PC-3 (cell line): Measurements from ENCODE around the gene EHBP1. TPM values are rescaled to one million over a fixed set of nuclear protein-coding genes. Genes with fewer than 3 reads are reported as not detected.

Source experiments
- ATAC-seq: fragments of 200-7000 bp; cut with Tn5 transposase; 2 replicates; pipeline ENCODE4 v1.9.1; 2020; ENCODE audit warnings: mild to moderate bottlenecking, moderate library complexity
- BruUV-seq: library from RNA; stranded (reverse); fragments of 400-500 nt; replicated peaks from 2 replicates; lab custom pipeline; 2021; lab: Mats Ljungman, UMichigan
- CTCF ChIA-PET: fragments of 300-600 bp; sonication (Branson Sonifier 250); formaldehyde crosslinking; loops from one replicate; lab custom pipeline; 2022; ENCODE audit warnings: antibody characterized with exemption; lab: Charles Lee
- POLR2A ChIA-PET: fragments of 300-600 bp; sonication (Branson Sonifier 250); formaldehyde crosslinking; loops from one replicate; lab custom pipeline; 2022; ENCODE audit warnings: antibody characterized with exemption; ENCODE audit not compliant: unreplicated experiment; lab: Charles Lee
- DNase-seq: peaks from one replicate; pipeline ENCODE4 v3.0.0-alpha.2; 2015
- H2AFZ ChIP-seq: fragments of 300-600 bp; sonication (generic); 2 replicates; pipeline ENCODE4 v1.6.0; 2016; ENCODE audit warnings: antibody characterized with exemption, low read length
- H3F3A ChIP-seq: fragments of 300-600 bp; sonication (generic); one replicate; pipeline ENCODE4 v1.6.0; 2017; ENCODE audit warnings: antibody characterized with exemption, low read length, control low read depth, mild to moderate bottlenecking; ENCODE audit not compliant: unreplicated experiment
- H3K27ac ChIP-seq: fragments of 300-600 bp; sonication (generic); 2 replicates; pipeline ENCODE4 v1.5.1; 2016; ENCODE audit warnings: mild to moderate bottlenecking, low read length
- H3K27me3 ChIP-seq: fragments of 300-600 bp; sonication (generic); 2 replicates; pipeline ENCODE4 v1.6.1; 2016; ENCODE audit warnings: low read length, mixed read lengths
- H3K36me3 ChIP-seq: fragments of 300-600 bp; sonication (generic); 2 replicates; pipeline ENCODE4 v1.6.1; 2016; ENCODE audit warnings: low read depth, mixed run types, low read length, mixed read lengths
- H3K4me1 ChIP-seq: fragments of 300-600 bp; sonication (generic); 2 replicates; pipeline ENCODE4 v1.5.1; 2016; ENCODE audit warnings: low read length; ENCODE audit not compliant: insufficient read depth
- H3K4me2 ChIP-seq: fragments of 300-600 bp; sonication (generic); 2 replicates; pipeline ENCODE4 v1.6.0; 2016; ENCODE audit warnings: low read length
- H3K4me3 ChIP-seq: fragments of 300-600 bp; sonication (generic); 2 replicates; pipeline ENCODE4 v1.5.1; 2016; ENCODE audit warnings: mild to moderate bottlenecking, low read length, mixed read lengths
- H3K79me2 ChIP-seq: fragments of 300-600 bp; sonication (generic); 2 replicates; pipeline ENCODE4 v1.6.1; 2017; ENCODE audit warnings: low read length, mixed read lengths
- H3K9ac ChIP-seq: fragments of 300-600 bp; sonication (generic); 2 replicates; pipeline ENCODE4 v1.6.0; 2016; ENCODE audit warnings: mild to moderate bottlenecking, low read length
- H3K9me2 ChIP-seq: fragments of 300-600 bp; sonication (generic); replicated peaks from 2 replicates; pipeline ENCODE4 v1.6.1; 2016; ENCODE audit warnings: mixed run types, low read length, mixed read lengths
- H3K9me3 ChIP-seq: fragments of 300-600 bp; sonication (generic); 2 replicates; pipeline ENCODE4 v1.6.1; 2016; ENCODE audit warnings: low read length, mixed read lengths
- H4K20me1 ChIP-seq: fragments of 300-600 bp; sonication (generic); 2 replicates; pipeline ENCODE4 v1.6.1; 2016; ENCODE audit warnings: low read length, mixed read lengths
- CTCF ChIP-seq: fragments of 300-600 bp; sonication (generic); conservative IDR thresholded peaks from 2 replicates; pipeline ENCODE4 v1.5.1; 2017; ENCODE audit warnings: antibody characterized with exemption, low read depth, mild to moderate bottlenecking, low read length
- EZH2 ChIP-seq: fragments of 300-600 bp; sonication (generic); IDR thresholded peaks from one replicate; pipeline ENCODE4 v1.6.1; 2017; ENCODE audit warnings: antibody characterized with exemption, mild to moderate bottlenecking, low read length; ENCODE audit not compliant: unreplicated experiment
- EZH2phosphoT487 ChIP-seq: fragments of 300-600 bp; sonication (generic); IDR thresholded peaks from 2 replicates; pipeline ENCODE4 v1.6.1; 2018; ENCODE audit warnings: mild to moderate bottlenecking, antibody characterized with exemption, low read length, borderline replicate concordance
- intact Hi-C: fragments of 100-400 bp; cut with micrococcal nuclease; formaldehyde crosslinking; loops from 2 replicates; pipeline ENCODE4 v1.9.0; 2023
- total RNA-seq: library from RNA; depleted of rRNA; stranded (reverse); fragments of >200 nt; gene quantifications from 2 replicates; pipeline ENCODE4 v1.2.3, GENCODE V29; 2014

The EHBP1 gene
- total RNA-seq, 1 experiment from 2014 or later = 25.7 TPM

GRCh38 chr2:63055226-63056106 lies 350.0 kb downstream of the EHBP1 start:
- H3K36me3 ChIP-seq = no peaks in the 10 kb centered on the region
- no peak overlapping the region for H3K9ac ChIP-seq
- intact Hi-C loops = no loop called here
- H3K9me2 ChIP-seq = no peaks in the 10 kb centered on the region
- H3K27ac ChIP-seq = no peak overlapping the region
- TF ChIP-seq EZH2 (no peak), CTCF (no peak), EZH2phosphoT487 (no peak)
- H3K4me3 ChIP-seq = no peak overlapping the region
- no peaks in the 10 kb centered on the region for H4K20me1 ChIP-seq
- H3K27me3 ChIP-seq = no peaks in the 10 kb centered on the region
- H3K79me2 ChIP-seq = peaks cover 13% of the 10 kb centered on the region
- H3K4me2 ChIP-seq = no peak overlapping the region
- no peaks in the 10 kb centered on the region; the same call in 1 of the 2 replicates for H3K4me1 ChIP-seq
- ATAC-seq (no peak), DNase-seq (no peak)
- no peaks in the 10 kb centered on the region for H3F3A ChIP-seq
- BruUV-seq = no TSS peak
- ChIA-PET POLR2A (no interaction called here), CTCF (no interaction called here)
- H2AFZ ChIP-seq = no peak overlapping the region
- H3K9me3 ChIP-seq = no peaks in the 10 kb centered on the region

GRCh38 chr2:63056107-63057050 lies 350.9 kb downstream of the EHBP1 start:
- no peaks in the 10 kb centered on the region for H3K36me3 ChIP-seq
- CTCF ChIA-PET = no interaction called here
- no peak overlapping the region for H2AFZ ChIP-seq
- H3K9me2 ChIP-seq = no peaks in the 10 kb centered on the region
- no peaks in the 10 kb centered on the region for H3K9me3 ChIP-seq
- no peak overlapping the region for H3K4me2 ChIP-seq
- TF ChIP-seq EZH2 = no peak
- TF ChIP-seq EZH2phosphoT487 = no peak
- TF ChIP-seq CTCF = no peak
- intact Hi-C loops = no loop called here
- no peaks in the 10 kb centered on the region for H3K27me3 ChIP-seq
- H3K4me3 ChIP-seq = no peak overlapping the region
- ATAC-seq (no peak), DNase-seq (no peak)
- H3F3A ChIP-seq = no peaks in the 10 kb centered on the region
- no TSS peak for BruUV-seq
- H3K79me2 ChIP-seq = peaks cover 7% of the 10 kb centered on the region
- no peak overlapping the region for H3K27ac ChIP-seq
- H4K20me1 ChIP-seq = no peaks in the 10 kb centered on the region
- POLR2A ChIA-PET = no interaction called here
- no peak overlapping the region for H3K9ac ChIP-seq
- H3K4me1 ChIP-seq = no peaks in the 10 kb centered on the region; the same call in 1 of the 2 replicates
